ENCODE data around the gene ITLN1.

The ITLN1 gene

DNA sequence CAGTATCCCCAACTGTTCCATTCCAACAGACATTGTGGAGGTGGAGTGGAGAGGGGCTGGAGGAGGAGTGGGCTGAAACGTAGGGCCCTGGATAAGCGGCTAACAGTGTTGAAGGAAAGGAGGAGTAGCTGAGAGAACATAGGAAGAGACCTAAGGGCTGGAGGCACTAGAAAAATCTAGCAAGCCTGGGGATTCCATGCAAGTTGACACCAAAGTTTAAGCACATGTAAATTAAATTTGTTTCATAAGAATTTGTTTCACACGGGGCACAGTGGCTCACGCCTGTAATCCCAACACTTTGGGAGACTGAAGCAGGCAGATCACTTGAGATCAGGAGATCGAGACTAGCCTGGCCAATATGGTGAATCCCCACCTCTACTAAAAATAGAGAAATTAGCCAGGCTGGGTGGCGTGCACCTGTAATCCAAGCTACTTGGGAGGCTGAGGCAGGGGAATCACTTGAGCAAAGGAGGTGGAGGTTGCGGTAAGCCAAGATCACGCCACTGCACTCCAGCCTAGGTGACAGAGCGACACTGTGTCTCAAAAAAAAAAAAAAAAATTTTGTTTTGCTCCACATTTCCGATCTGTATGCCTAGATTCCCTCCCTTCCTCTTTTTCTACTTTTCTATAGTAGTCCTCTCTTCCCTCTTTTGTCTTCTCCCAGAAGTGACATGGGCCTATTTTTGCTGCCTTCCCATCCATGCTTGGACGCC lies 21.8 kb downstream of the ITLN1 start:
- Histone ChIP-seq H3K27ac (no peak overlapping the region), H3K36me3 (replicated peaks) (no peaks in the 10 kb centered on the region), H3K4me3 (ENCODE audit: low read depth, low read length) (no peak overlapping the region), H3K27me3 (replicated peaks) (no peaks in the 10 kb centered on the region)
- DNase-seq = no peak
- TF ChIP-seq, protein P1, sequence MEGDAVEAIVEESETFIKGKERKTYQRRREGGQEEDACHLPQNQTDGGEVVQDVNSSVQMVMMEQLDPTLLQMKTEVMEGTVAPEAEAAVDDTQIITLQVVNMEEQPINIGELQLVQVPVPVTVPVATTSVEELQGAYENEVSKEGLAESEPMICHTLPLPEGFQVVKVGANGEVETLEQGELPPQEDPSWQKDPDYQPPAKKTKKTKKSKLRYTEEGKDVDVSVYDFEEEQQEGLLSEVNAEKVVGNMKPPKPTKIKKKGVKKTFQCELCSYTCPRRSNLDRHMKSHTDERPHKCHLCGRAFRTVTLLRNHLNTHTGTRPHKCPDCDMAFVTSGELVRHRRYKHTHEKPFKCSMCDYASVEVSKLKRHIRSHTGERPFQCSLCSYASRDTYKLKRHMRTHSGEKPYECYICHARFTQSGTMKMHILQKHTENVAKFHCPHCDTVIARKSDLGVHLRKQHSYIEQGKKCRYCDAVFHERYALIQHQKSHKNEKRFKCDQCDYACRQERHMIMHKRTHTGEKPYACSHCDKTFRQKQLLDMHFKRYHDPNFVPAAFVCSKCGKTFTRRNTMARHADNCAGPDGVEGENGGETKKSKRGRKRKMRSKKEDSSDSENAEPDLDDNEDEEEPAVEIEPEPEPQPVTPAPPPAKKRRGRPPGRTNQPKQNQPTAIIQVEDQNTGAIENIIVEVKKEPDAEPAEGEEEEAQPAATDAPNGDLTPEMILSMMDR (IDR thresholded peaks at IDR 0.05; ENCODE audit: low read depth, low read length, missing control alignments) = no peak
- in situ Hi-C loops (cut with HindIII; ENCODE audit: low pct_ligation_motif_present, low sequenced_read_pairs) = no loop called here

DNA sequence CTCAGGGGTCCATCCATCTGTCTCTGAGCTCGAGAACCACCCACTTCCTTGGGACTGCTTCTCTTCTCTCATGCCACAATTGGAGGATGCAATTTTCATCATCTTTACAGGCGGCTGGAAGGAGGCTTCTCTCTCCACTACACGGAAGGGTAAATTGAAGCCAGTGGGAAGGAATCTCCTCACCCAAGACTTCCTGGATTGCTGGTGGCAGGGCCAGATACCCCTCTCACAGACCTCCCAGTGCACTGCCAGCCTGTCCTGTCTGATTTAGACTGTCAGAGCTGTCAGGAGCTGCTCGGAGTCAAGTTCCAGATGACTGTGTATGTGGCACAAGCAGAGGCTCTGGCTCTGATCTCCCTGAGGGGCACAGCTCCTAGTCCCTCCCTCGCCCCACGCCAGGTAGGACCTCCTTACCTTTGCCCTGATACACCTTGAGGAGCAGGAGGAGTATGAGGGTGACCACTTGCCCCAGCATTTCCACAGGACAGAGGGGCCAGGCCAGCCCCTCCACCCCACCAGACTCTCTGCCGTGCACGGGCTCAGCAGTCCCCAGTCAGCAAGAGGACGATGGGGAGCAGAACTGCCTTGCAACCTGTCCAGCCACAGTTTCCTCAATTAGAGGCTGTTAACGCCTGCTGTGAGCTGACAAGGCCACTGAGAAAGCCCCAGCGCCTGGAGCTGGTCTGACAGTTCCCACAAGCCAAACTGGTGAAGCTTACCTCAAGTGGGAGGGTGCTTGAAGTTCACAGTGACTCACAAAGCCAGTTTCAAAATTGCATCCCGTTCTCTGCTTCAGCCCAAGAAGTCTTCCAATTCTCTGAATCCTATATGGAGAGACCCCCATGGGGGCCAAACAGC lies 22.5 kb downstream of the ITLN1 start, which contains the start of gene CD244:
CD244 (minus strand) TSS at position 685 of the 858 bp plus-strand sequence; CDS start at position 475, 210 bp downstream.
- TF ChIP-seq, protein P1 (IDR thresholded peaks at IDR 0.05; ENCODE audit: low read depth, low read length, missing control alignments) = no peak
- Histone ChIP-seq H3K4me3 (ENCODE audit: low read depth, low read length) (no peak within 1 kb of the TSS), H3K27me3 (replicated peaks) (no peaks in the 10 kb centered on the region), H3K36me3 (replicated peaks) (no peaks in the 10 kb centered on the region), H3K27ac (no peak within 1 kb of the TSS)
- in situ Hi-C loops (cut with HindIII; ENCODE audit: low pct_ligation_motif_present, low sequenced_read_pairs) = no loop called here
- no peak for DNase-seq

DNA sequence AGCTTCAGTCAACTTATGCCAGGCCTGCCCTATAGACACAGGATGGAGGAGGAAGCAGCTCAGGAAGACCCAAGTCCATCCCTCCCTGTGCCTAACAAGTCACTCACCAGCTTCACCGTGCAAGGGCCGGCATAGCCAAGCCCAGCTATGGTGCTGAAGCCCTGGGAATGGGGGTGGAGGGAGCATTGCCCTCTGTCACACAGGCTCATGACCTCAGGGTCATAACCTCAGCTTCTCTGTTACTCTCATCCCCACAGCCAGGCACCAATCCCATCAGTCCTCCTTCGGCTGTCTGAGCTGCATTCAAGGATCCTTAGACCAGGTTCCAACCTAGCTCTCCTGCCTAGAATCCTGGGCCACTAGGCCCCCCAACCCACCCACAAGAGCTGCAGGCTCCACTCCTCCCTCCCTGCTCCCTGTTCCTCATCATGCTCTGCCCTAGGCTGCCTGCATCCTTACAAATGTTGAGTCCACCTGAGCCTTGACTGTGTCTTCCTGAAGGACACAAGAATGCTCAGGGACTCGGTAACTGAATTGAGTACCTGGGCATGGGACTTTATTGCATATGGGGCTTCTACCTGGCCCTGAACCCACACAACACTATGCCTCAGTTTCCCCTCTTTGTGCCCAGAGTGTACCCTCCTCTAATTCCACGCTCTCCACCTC lies 24.0 kb downstream of the ITLN1 start:
- Histone ChIP-seq H3K27ac (no peak overlapping the region), H3K36me3 (replicated peaks) (no peaks in the 10 kb centered on the region), H3K4me3 (ENCODE audit: low read depth, low read length) (no peak overlapping the region), H3K27me3 (replicated peaks) (no peaks in the 10 kb centered on the region)
- DNase-seq = no peak
- in situ Hi-C loops (cut with HindIII; ENCODE audit: low pct_ligation_motif_present, low sequenced_read_pairs) = no loop called here
- TF ChIP-seq, protein P1 (IDR thresholded peaks at IDR 0.05; ENCODE audit: low read depth, low read length, missing control alignments) = no peak

DNA sequence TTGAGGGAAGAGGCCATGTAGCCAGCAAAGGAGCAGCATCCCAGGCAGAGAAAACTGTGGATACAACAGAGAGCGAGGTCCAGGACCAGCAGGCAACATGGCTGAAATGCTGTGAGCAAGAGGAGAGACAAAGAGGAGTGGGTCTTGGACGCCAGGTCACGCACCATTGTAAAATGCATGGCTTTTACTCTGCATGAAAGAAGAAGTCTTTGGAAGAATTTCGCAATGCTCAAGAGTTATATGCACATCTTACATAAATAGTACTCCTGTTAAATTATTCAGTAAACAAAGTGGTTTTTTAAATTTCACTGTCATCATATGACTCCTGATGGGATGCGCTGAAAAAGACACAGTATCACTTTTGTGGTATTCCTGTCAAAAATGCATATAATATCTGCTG lies 25.8 kb downstream of the ITLN1 start:
- Histone ChIP-seq H3K36me3 (replicated peaks) (no peaks in the 10 kb centered on the region), H3K27me3 (replicated peaks) (no peaks in the 10 kb centered on the region), H3K27ac (no peak overlapping the region), H3K4me3 (ENCODE audit: low read depth, low read length) (no peak overlapping the region)
- in situ Hi-C loops (cut with HindIII; ENCODE audit: low pct_ligation_motif_present, low sequenced_read_pairs) = no loop called here
- no peak for DNase-seq
- TF ChIP-seq, protein P1 (IDR thresholded peaks at IDR 0.05; ENCODE audit: low read depth, low read length, missing control alignments) = no peak

DNA sequence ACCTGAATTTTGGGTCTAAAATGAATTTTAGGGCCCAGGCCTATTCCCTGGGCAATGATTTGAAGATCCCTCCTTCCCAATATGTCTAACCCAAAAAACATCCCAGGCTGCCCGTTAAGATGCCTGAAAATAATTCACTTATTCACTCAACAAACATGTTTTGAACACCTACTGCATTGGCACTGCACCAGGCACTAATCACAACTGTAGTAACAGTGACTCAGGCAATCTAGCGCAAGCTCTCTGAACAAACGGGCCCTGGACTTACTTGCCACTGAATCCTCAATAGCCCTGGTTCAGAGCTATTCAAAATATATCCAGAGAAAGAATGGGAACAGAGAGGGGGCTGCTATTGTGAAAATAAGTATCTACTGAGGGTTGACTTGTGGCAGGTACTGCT lies 26.5 kb downstream of the ITLN1 start:
- DNase-seq = no peak
- no peak overlapping the region for H3K4me3 ChIP-seq (ENCODE audit: low read depth, low read length)
- no peak overlapping the region for H3K27ac ChIP-seq
- in situ Hi-C loops (cut with HindIII; ENCODE audit: low pct_ligation_motif_present, low sequenced_read_pairs) = no loop called here
- no peaks in the 10 kb centered on the region for H3K36me3 ChIP-seq (replicated peaks)
- no peaks in the 10 kb centered on the region for H3K27me3 ChIP-seq (replicated peaks)
- TF ChIP-seq, protein P1 (IDR thresholded peaks at IDR 0.05; ENCODE audit: low read depth, low read length, missing control alignments) = no peak

Measured in brain microvascular endothelial cell (primary cell).